GM18499 (cell line): ENCODE results near the gene TCFL5.
"Not testable (repeated sequence)": the region's sequence is repeated elsewhere in the genome, so short reads cannot be mapped to it uniquely, and the experiment has no call there.

Experiments
- ATAC-seq: cut with Tn5 transposase; IDR thresholded peaks from one replicate; pipeline ENCODE4 v1.9.1; 2021; ENCODE audit warnings: moderate number of reproducible peaks; ENCODE audit not compliant: insufficient read depth, unreplicated experiment

Gene TCFL5

DNA sequence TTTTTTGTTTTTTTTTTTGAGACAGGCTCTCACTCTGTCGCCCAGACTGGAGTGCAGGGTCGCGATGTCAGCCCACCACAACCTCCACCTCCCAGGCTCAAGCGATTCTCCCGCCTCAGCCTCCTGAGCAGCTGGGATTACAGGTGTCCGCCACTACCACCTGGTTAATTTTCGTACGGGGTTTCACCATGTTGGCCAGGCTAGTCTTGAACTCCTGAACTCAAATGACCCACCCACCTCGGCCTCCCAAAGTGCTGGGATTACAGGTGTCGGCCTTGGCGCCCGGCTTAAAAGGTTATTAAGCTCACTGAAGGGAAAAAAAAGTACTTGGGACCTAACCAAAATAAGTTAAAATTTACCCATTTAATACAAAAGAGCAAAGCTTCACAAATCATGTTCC, 1.9 kb downstream of the TCFL5 start:
- no peak for ATAC-seq

DNA sequence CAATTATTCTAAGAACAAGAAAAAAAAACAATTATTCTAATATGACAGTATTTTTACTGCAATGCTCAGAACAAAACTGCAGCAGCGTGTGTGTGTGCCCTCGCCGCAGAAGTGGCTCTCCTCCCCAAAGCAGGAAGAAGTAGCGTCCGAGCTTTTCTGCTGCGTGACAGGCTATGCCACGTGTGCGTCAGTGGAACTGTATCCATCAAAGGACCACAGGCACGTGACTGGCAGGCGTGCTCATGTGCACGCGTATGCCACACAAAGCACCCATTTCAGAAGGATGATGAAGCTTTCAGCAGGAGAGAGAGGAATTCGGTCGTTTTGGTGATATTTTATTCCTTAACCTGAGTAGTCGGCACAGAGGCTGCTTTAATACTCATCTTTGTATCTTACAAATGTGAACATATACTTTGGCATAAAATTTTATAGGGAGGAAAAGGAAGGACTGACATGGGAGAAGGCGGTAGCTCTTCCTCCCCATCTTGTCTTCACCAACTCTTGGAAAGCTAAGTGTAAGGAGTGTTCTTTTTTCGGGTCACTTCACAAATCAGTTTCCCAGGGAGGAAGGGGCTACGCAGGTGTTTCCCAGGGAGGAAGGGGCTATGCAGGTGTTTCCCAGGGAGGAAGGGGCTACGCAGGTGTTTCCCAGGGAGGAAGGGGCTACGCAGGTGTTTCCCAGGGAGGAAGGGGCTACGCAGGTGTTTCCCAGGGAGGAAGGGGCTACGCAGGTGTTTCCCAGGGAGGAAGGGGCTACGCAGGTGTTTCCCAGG, 3.4 kb downstream of the TCFL5 start:
- ATAC-seq: no peak

DNA sequence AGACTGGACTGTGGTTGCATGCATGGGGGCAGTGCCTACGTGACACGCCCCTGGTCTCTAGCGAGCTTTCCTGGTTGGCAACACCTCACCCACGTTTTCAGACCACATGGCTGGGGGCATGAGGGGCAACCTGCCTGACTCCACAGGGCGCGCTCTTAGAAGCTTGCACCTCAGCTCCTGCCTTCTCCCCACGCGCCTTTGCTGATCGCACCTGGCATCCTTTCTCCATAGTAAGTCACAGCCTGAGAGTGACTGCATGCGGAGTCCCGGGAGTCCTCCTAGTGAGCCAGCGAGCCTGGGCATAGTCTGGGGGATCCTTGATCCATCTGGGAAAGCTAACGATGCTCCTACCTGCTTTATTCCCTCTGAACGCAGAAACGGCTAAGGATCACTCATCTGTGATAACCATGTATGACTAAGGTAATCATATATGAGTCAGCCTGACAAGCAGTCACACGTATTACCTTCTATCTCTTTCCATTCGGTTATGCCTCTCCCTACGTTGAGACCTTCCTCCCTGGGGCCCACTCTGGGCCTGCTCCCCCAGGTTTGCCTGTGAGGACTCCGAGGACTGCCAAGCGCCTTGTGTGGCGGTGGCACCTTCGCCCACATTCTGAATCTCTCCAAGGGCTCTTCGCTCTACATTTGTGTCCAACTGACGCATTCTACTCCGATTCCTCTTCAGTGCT, 4.5 kb downstream of the TCFL5 start:
- ATAC-seq: no peak

DNA sequence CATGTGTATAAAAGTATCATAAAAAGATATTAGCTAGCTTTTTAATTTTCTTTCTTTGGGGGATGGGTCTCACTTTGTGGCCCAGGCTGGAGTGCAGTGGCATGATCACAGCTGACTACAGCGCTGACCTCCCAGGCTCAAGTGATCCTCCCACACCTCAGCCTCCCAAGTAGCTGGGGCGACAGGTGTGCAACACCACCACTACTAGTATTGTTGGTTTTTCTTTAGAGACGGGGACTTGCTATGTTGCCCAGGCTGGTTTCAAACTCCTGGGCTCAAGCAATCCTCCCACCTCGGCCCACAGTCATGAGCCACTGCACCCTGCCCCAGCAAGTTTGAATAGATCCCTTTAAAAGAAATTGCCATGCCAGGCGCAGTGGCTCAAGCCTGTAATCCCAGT, 6.5 kb downstream of the TCFL5 start:
- no peak for ATAC-seq

DNA sequence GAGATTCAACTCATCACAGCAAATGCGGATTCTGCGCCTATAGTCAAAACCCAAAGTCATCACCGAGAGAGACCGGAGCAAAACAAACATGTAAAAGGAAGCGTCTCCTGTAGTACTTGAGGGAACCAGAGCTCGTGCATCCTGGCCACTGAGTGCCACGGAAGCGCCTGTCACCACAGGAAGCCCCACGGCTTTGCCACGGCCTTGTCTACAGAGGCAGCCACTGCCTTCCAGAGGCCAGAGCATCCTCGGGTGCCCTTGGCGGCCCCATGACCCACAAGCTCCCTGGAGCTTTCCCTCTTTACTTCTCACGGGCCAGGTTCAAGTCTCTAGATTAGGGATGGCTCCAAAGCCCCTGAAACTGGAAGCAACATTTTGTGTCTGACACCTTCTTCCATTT, 7.5 kb downstream of the TCFL5 start:
- no peak for ATAC-seq

DNA sequence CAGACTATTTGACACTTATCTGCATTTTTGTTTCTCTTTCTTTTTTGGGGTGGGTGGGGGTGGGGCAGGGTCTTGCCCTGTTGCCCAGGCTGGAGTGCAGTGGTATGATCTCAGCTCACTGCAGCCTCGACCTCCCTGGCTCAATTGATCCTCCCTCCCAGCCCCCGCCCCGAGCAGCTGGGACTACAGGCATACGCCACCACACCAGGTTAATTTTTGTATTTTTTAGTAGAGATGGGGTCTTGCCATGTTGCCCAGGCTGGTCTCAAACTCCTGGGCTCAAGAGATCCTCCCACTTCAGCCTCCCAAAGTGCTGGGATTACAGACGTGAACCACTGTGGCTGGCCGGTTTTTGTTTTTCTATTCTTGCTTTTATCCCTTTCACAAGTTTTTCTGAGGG, 8.3 kb downstream of the TCFL5 start:
- ATAC-seq: not testable (repeated sequence)

DNA sequence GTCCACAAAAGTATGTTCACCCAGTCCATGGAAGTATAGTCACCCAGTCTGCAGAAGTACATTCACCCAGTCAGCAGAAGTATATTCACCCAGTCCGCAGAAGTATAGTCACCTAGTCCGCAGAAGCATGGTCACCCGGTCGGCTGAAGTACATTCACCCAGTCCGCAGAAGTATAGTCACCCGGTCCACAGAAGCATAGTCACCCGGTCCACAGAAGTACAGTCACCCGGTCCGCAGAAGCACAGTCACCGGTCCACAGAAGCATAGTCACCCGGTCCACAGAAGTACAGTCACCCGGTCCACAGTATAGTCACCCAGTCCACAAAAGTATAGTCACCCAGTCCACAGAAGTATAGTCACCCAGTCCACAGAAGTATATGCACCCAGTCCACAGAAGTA, 8.8 kb downstream of the TCFL5 start:
- no peak for ATAC-seq

DNA sequence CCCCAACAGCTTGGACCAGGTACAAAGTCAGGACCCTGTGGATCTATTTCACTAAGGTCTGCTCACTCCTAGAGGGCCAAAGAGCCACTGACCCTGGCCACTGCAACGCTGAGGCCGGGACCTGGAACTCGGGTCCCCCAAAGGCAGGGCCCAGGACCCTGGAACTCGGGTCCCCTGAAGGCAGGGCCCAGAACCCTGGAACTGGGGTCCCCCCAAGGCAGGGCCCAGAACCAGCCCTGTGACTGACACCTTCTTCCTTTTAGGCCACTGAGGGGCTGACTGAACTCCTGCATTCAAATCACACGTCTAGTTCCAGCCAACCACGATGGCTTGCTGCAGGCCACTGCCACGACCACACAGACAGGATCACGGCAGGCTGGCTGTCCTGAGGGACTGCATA, 9.4 kb downstream of the TCFL5 start:
- ATAC-seq: no peak

DNA sequence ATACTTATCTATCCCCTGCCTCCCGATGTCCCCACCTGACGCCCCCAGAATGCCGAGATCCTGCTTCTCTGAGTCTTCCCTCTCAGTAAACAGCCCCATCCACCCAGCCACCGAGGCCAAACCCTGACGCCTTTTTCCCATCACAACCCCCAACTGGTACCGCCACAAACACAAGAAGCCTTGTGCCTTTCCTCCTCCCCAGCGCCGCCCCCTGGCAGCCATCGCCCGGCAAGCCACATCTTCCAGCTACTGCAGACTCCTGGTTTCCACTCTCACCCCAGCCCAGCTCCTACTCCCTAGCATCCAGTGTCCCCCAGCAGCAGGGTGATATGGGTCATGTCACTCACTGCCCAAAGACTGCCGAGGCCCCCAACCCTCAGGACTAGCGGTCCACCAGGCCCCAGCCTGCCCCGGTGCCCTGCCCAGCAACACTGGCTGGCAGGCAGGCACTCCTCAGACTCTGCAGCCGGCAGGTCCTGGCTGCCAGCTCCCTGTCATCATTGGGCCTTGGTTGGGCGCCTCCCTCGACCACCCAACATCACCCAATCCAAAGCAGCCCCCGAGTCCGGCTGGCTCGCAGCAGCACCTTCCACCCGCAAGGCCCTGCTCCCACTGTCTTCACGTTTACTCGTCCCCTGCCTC, 11.2 kb downstream of the TCFL5 start:
- no peak for ATAC-seq

DNA sequence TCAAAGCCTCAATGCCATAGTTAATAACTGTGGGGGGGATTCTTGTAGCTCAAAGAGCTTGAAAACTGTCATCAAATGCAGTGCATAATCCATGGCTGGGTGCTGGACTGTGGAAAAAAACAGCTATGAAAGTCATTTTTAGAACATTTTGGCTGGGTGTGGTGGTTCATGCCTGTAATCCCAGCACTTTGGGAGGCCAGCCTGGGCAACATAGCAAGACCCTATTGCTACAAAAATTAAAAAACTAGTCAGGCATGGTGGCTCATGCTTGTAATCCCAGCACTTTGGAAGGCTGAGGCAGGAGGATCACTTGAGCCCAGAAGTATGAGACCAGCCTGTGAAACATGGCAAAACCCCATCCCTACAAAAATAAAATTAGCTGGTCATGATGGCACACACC, 12.2 kb downstream of the TCFL5 start:
- no peak for ATAC-seq

DNA sequence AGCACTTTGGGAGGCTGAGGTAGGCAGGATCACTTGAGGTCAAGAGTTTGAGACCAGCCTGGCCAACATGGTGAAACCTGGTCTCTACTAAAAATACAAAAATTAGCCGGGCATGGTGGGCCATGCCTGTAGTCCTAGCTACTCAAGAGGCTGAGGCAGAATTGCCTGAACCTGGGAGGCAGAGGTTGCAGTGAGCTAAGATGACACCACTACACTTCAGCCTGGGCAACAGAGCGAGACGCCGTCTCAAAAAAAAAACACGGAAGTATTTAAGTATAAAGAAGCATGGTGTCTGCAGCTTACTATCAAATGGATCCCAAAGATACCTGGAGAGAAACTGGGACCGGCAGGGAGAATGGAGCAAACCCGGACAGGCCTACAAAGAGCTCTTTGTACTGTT, 12.7 kb downstream of the TCFL5 start:
- ATAC-seq: not testable (repeated sequence)

DNA sequence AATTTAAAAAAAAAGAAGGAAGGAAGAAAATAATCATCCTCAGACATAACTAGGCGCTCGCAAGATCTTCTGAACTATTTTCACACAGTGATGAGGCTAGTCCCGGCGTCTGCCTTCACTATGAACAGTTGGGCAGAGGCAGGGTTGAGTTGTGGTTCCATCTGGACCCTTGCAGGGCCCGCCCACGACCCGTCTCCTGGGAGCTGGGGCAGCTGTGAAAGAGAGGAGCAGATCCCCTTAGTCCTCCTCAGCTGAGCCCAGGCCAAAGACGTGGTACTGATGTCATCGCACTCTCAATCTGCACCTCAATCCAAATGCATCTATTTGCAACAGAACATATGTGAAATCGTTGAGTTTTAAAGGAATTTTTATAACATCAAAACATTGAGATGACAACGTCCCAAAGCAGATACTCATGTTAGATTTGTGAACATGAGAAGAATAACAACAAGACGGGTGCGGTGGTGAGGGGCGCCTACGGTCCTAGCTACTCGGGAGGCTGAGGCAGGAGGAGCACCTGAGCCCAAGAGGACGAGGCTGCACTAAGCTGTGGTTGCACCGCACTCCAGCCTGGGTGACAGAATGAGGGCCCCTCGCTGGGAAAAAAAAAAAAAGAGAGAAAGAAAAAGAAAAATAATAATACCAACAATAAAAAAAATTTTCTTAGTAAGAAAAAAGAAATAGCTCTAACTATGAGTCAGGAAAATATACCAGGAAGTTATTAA, 15.3 kb downstream of the TCFL5 start:
- no peak for ATAC-seq

DNA sequence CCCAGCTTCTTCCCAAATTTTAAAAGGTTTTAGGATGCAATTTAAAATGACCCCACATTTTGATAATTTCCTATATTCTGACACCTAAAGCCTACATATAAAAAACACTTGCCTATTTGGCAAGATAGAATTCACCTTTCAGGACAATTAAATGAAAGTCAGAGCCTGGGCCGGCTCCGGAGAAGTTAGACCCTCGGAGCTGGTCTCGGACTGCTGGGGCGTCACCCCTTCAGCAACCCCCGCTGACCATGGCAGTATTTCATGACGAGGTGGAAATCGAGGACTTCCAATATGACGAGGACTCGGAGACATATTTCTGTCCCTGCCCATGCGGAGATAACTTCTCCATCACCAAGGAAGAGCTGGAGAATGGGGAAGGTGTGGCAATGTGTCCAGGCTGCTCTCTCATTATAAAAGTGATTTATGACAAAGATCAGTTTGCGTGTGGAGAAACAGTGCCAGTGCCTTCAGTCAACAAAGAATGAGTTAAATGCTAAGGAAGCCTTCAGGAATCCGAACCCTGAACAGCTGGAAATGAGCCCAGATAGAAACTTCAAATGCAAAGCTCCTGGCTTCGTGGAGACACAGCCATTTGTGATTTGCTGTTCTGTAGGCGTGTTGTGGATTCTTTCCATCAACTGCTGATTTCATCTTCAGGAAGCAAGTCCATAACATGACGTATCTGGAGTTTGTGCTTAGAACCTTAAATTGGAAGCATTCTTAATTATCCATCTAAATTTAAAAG, 16.0 kb downstream of the TCFL5 start:
- ATAC-seq: no peak

DNA sequence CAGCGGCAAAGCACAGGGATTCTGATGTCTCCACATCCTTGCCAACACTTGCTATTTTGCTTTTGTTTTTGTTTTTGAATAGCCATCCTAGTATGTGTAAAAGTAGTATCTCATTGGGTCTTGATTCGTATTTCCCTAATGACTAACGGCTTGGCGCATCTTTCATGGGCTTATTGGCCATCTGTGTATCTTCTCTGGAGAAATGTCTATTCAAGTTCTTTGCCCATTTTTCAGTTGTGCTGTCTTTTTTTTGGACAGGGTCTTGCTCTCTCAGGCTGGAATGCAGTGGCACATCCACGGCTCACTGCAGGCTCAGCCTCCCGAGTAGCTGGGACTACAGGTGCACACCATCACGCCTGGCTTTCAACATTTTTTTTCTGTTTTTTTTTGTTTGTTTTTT, 17.4 kb downstream of the TCFL5 start:
- ATAC-seq: no peak

DNA sequence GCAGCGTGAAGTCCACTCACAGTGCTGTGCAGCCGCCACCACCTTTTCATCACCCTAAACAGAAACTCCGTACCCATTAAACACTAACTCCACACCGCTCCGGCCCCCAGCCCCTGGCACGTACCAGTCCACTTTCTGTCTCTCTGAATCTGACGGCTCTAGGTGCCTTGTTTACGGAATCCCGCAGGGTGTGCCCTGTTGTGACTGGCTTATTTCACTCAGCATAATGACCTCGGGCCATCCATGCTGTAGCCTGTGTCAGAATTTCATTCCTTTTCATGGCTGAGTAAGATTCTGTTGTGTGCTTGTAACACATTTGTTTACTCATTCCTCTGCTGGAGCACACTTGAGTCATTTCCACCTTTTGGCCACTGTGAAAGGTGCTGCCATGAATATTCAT, 18.0 kb downstream of the TCFL5 start:
- no peak for ATAC-seq

DNA sequence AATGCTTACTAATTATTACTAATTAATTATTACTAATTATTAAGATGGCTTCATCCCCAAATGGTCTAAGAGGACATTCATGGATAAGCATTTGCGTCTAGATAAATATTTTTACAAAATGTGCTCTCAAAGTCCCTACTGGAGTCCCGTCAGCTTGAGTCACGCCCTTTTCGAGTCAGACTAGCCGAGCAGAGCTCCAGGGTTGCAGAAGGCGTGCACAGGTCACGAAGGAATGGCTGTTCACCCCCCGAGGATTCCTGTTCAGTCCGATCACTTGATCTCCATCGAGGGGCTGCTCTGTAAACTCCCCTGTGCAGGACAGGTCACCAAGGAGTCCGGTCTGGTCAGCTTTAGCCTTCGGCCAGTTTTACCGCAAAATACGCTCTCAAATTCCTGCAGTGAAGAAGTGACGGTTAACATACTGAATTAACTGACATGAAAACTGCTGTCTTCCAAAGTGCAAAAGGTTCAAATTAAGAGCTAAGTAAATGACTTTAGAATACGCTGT, 19.9 kb downstream of the TCFL5 start:
- no peak for ATAC-seq

DNA sequence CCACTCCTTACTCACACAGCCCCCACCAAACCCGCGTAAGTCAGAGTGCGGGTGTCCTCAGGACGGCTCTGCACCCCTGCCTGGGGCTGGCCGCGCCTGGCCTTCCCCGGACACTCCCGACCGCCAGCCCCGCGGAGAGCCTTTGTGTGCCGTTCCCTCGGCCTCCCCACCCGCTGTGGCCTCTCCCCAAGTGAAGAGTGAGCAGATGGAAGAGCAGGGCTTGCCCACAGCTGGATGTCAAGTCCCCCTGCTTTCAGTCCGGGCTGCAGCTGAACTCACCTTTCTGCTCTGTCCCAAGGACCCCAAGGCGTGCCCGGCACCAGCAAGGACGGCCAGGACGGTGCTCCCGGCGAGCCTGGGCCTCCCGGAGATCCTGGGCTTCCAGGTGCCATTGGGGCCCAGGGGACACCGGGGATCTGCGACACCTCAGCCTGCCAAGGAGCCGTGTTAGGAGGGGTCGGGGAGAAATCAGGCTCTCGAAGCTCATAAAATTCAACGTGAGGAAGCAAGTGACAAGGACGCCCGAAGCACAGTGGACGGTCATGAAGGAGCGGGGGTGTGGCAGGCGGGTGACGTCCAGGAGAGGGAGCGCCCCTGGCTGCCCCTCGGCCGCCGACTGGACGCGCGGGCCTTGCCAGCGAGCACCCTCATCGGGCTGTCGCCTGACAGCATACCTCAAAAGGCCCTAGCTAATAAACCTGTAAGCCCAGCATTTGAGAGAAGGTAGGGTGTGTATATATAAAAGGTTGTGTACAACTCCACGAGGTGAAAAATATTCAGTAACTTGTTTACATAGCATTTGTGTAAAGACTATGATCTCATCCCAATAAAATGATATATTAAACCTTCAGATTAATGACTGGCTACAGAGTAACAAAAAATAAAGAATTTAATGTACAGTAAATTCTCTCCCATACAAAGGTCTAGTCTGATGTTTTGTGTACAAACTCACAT, 21.1 kb downstream of the TCFL5 start:
- ATAC-seq: no peak

DNA sequence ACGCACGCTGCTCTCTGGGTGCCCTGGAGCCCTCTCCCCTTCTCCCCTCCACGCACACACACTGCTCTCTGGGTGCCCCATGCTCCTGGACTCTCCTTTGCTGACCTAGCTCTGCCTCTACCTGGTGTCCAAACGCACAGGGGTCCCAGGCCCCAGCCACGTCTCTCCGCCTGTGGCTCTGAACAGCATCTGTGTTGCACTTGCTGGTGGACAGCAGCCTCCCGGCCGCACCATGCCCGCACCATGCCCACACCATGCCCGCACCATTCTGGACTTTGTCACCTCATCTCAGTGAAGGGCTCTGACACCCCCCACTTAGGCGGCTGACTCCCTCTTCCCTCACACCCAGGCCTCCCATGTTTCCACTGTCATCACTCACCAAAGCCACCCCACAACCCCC, 21.8 kb downstream of the TCFL5 start:
- no peak for ATAC-seq

DNA sequence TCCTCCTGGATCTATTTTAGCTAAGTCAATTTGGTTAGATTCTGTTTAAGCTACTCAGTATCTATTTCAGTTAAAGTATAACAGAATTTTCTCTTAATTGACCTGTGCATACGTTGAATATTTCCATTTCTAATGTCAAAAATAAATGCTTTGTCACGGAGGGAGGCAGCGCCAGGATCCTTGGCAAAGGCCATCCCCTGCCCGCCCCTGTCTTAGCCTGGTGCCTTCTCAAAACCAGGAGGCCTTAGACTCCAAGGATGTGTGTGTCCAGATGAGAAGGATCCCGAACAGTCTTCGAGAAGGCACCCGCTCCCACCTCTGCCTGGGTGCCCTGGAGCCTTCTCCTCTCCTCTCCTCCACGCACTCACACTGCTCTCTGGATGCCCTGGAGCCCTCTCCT, 22.4 kb downstream of the TCFL5 start:
- no peak for ATAC-seq
